ENCODE data around the gene RABEPK.
"Not testable (repeated sequence)": the region's sequence is repeated elsewhere in the genome, so short reads cannot be mapped to it uniquely, and the experiment has no call there.

RABEPK gene

DNA sequence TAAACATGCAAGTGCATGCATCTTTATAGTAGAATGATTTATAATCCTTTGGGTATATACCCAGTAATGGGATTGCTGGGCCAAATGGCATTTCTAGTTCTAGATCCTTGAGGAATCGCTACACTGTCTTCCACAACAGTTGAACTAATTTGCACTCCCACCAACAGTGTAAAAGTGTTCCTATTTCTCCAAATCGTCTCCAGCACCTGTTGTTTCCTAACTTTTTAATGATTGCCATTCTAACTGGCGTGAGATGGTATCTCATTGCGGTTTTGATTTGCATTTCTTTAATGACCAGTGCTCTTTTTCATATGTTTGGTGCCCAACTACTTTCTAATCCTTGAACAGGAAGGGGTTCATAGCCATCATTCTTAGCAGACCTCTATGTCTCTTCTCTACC, 18.6 kb upstream of the RABEPK start:
- peaks cover 64% of the 10 kb centered on the region for H3K4me1 Mint-ChIP-seq (ENCODE audit: low read depth)
- H3K9me3 Mint-ChIP-seq, H3K27ac Mint-ChIP-seq, H3K4me3 Mint-ChIP-seq, H3K27me3 Mint-ChIP-seq: not testable (repeated sequence)
- peaks cover 45% of the 10 kb centered on the region for H3K36me3 Mint-ChIP-seq (ENCODE audit: low read depth)

- H3K4me1 Mint-ChIP-seq (ENCODE audit: low read depth), result peaks cover 67% of the 10 kb centered on the region
These were observed 17.3 kb upstream of the RABEPK start for GRCh38 chr9:125183054-125183453.

DNA sequence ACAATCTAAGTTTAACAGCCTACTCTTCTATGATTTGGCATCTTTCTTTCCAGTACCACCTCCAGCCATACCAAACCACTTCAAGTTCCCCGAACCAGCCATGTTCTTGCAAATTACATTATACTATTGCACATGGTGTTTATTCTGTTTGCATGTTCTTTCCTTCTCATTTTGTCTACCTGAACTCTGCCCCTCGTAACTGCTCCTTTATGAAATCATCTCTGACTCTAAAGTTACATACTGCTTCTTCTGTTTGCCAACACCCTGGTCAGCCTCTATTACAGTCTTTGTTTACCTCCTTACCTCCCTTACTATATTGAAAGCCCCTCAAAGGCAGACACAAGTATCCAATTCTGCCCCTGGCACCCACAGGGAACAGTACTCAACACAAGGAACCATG, 16.8 kb upstream of the RABEPK start:
- H3K27ac Mint-ChIP-seq, result no peak overlapping the region
- peaks cover 4% of the 10 kb centered on the region for H3K9me3 Mint-ChIP-seq
- no peaks in the 10 kb centered on the region for H3K27me3 Mint-ChIP-seq
- H3K4me1 Mint-ChIP-seq (ENCODE audit: low read depth), result peaks cover 66% of the 10 kb centered on the region
- no peak overlapping the region for H3K4me3 Mint-ChIP-seq
- peaks cover 40% of the 10 kb centered on the region for H3K36me3 Mint-ChIP-seq (ENCODE audit: low read depth)

More at GRCh38 chr9:125183054-125183453, 17.3 kb upstream of the RABEPK start:
- Mint-ChIP-seq H3K27me3 (no peaks in the 10 kb centered on the region), H3K36me3 (ENCODE audit: low read depth) (peaks cover 45% of the 10 kb centered on the region), H3K27ac (no peak overlapping the region), H3K4me3 (no peak overlapping the region), H3K9me3 (peaks cover 4% of the 10 kb centered on the region)

DNA sequence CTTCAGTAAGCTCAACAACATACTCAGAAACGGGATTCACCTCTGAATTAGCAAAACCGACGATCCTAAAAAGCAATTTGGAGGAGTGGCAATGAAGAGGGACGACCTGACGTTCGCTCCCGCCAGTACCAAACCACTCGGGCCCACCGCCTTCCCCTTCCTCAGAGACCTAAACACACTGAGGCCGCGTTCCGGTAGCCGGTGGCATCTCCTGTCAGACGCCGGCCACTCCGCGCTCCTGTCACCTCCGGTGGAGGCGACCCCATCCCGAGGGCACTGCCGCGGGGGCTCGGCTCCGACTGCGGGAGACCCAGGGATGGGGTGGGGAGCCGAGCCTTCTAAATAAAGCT, 11.4 kb upstream of the RABEPK start:
- H3K4me1 Mint-ChIP-seq (ENCODE audit: low read depth), result peaks cover 63% of the 10 kb centered on the region
- peak overlapping the region; percentile 96 for H3K27ac Mint-ChIP-seq
- H3K9me3 Mint-ChIP-seq, result no peaks in the 10 kb centered on the region

DNA sequence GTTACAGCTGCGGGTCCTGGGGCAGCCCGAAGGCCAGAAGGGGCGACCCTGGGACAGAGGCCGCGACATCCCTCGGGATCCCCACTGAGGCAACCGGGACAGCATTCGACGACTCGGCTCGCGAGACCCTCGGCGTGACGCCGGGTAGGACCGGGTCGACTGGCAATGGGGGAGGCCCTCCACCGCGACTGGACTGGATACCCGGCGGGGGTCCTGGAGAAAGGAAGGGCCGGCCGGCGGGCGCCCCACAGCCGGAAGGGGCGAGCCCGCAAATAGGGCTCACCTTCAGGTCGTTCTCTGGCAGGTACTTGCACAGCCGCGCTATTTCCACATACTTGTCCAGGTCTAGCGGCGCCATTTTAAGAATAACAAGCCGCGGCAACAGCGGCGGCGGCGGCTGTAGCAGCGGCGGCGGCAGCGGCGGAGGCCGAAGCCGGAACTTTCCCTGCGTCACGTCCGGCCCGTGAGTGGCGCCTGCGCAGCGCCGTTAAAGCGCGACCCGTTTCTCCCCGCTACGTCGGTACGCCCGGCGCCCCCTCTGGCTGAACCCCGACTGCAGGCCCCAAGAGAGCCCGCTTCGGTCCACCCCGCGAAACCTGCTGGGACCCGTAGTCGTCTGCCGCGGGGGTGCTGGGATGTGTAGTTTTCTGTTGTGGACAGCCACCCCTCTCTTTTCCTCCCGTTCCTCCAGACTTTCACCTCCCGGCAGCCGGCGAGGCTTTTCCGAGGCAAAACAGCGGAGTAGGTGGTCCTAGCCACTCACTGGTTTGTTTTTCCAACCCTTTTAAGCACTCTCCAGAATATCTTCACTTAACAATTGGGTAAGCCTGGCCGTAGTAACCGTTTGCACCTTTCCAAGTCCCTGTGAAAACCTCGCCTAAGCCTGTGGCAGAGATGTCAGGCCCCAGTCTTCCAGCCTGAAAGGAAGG, 10.7 kb upstream of the RABEPK start, which contains the start of gene PPP6C:
TSS of gene PPP6C (minus strand) at position 443 of the 929 bp plus-strand sequence. CDS start at position 358, 85 bp downstream.
- no peaks in the 10 kb centered on the region for H3K27me3 Mint-ChIP-seq
- peak within 1 kb of the TSS; percentile 98 for H3K4me3 Mint-ChIP-seq
- H3K9me3 Mint-ChIP-seq, result no peaks in the 10 kb centered on the region
- peaks cover 3% of the 10 kb centered on the region for H3K36me3 Mint-ChIP-seq (ENCODE audit: low read depth)
- H3K27ac Mint-ChIP-seq, result peak within 1 kb of the TSS; percentile 96
- peaks cover 69% of the 10 kb centered on the region for H3K4me1 Mint-ChIP-seq (ENCODE audit: low read depth)

More for the DNA sequence above, 11.4 kb upstream of the RABEPK start:
- Mint-ChIP-seq H3K27me3 (no peaks in the 10 kb centered on the region), H3K4me3 (peak overlapping the region; percentile 98), H3K36me3 (ENCODE audit: low read depth) (peaks cover 7% of the 10 kb centered on the region)

GRCh38 chr9:125190361-125190801, 10.0 kb upstream of the RABEPK start:
- Mint-ChIP-seq H3K36me3 (ENCODE audit: low read depth) (peaks cover 3% of the 10 kb centered on the region), H3K27ac (peak overlapping the region; percentile 96), H3K9me3 (no peaks in the 10 kb centered on the region), H3K4me1 (ENCODE audit: low read depth) (peaks cover 73% of the 10 kb centered on the region), H3K27me3 (no peaks in the 10 kb centered on the region), H3K4me3 (peak overlapping the region; percentile 98)

DNA sequence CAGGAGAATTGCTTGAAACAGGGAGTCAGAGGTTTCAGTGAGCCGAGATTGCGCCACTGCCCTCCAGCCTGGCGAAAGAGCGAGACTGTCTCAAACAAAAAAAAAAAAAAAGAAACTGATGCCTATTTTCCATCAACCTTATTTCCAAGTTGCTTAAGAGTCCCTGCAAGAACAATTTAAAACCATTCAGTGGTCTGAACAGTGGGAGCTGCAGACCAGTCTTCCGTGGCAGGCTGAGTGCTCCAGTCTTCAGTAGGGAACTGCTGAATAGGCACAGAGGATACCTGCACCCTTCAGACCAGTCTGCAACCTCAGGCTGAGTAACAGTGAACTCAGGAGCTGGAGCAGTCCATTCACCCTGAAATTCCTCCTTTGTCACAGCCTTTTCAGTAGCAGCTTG, 5.9 kb upstream of the RABEPK start:
- Mint-ChIP-seq H3K4me1 (ENCODE audit: low read depth) (peaks cover 64% of the 10 kb centered on the region), H3K27ac (peak overlapping the region; percentile 86), H3K4me3 (peak overlapping the region; percentile 65)
- H3K36me3 Mint-ChIP-seq (ENCODE audit: low read depth); H3K27me3 Mint-ChIP-seq; H3K9me3 Mint-ChIP-seq: not testable (repeated sequence)

GRCh38 chr9:125195591-125195990, 4.8 kb upstream of the RABEPK start:
- not testable (repeated sequence) for H3K36me3 Mint-ChIP-seq (ENCODE audit: low read depth); H3K27ac Mint-ChIP-seq; H3K9me3 Mint-ChIP-seq; H3K27me3 Mint-ChIP-seq; H3K4me3 Mint-ChIP-seq
- peaks cover 58% of the 10 kb centered on the region for H3K4me1 Mint-ChIP-seq (ENCODE audit: low read depth)

GRCh38 chr9:125202846-125203618, 2.7 kb downstream of the RABEPK start:
- peaks cover 22% of the 10 kb centered on the region for H3K4me1 Mint-ChIP-seq (ENCODE audit: low read depth)
- no peak overlapping the region for H3K27ac Mint-ChIP-seq
- H3K27me3 Mint-ChIP-seq, result no peaks in the 10 kb centered on the region
- H3K9me3 Mint-ChIP-seq, result no peaks in the 10 kb centered on the region
- peaks cover 47% of the 10 kb centered on the region for H3K36me3 Mint-ChIP-seq (ENCODE audit: low read depth)
- H3K4me3 Mint-ChIP-seq, result no peak overlapping the region

GRCh38 chr9:125204477-125204876, 4.1 kb downstream of the RABEPK start:
- Mint-ChIP-seq H3K27ac (peak overlapping the region; percentile 46), H3K36me3 (ENCODE audit: low read depth) (peaks cover 58% of the 10 kb centered on the region)

DNA sequence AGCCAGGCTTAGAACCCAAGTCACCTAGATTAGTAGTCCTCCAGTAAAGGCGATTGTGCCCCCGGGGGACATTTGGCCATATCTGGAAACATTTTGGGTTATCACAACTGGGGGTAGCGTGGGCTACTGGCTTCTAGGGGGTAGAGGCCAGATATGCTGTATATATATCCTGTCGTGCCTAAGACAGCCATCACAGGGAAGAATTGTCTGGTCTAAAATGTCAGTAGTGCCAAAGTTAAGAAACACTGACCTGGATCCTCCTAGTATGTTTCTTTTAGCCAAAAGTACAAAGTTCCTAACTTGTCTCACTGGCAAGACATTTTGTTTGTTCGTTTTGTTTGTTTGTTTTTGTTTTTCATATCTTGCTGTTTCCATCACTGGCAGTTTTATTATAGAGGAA, 13.8 kb downstream of the RABEPK start:
- no peak overlapping the region for H3K4me3 Mint-ChIP-seq
- peaks cover 68% of the 10 kb centered on the region for H3K36me3 Mint-ChIP-seq (ENCODE audit: low read depth)
- no peaks in the 10 kb centered on the region for H3K4me1 Mint-ChIP-seq (ENCODE audit: low read depth)
- no peaks in the 10 kb centered on the region for H3K27me3 Mint-ChIP-seq
- no peak overlapping the region for H3K27ac Mint-ChIP-seq
- no peaks in the 10 kb centered on the region for H3K9me3 Mint-ChIP-seq

More at GRCh38 chr9:125204477-125204876, 4.1 kb downstream of the RABEPK start:
- Mint-ChIP-seq H3K4me3 (no peak overlapping the region), H3K27me3 (no peaks in the 10 kb centered on the region), H3K4me1 (ENCODE audit: low read depth) (peaks cover 16% of the 10 kb centered on the region), H3K9me3 (no peaks in the 10 kb centered on the region)

GRCh38 chr9:125218621-125219020, 18.3 kb downstream of the RABEPK start:
- peaks cover 54% of the 10 kb centered on the region for H3K36me3 Mint-ChIP-seq (ENCODE audit: low read depth)
- H3K9me3 Mint-ChIP-seq, result no peaks in the 10 kb centered on the region
- H3K27ac Mint-ChIP-seq, result no peak overlapping the region
- H3K4me1 Mint-ChIP-seq (ENCODE audit: low read depth), result no peaks in the 10 kb centered on the region
- no peaks in the 10 kb centered on the region for H3K27me3 Mint-ChIP-seq
- no peak overlapping the region for H3K4me3 Mint-ChIP-seq

- H3K36me3 Mint-ChIP-seq (ENCODE audit: low read depth), result peaks cover 37% of the 10 kb centered on the region
These were observed 24.5 kb downstream of the RABEPK start for GRCh38 chr9:125224858-125225257.

DNA sequence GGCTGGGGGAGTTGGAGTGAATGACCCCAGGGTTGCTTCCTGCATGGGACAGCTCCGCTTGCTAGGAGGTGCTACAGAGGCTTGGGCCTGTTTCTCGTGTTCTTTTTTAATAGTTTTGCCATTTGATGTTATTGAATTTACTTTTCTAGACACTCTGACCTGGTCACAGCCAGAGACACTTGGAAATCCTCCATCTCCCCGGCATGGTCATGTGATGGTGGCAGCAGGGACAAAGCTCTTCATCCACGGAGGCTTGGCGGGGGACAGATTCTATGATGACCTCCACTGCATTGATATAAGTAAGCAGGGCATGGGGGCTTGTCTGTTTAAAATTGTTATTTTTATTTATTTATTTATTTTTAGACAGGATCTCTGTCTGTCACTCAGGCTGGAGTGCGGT, 27.4 kb downstream of the RABEPK start:
- no peak overlapping the region for H3K4me3 Mint-ChIP-seq
- peaks cover 34% of the 10 kb centered on the region for H3K36me3 Mint-ChIP-seq (ENCODE audit: low read depth)
- H3K9me3 Mint-ChIP-seq, result no peaks in the 10 kb centered on the region
- H3K4me1 Mint-ChIP-seq (ENCODE audit: low read depth), result no peaks in the 10 kb centered on the region
- H3K27ac Mint-ChIP-seq, result no peak overlapping the region
- H3K27me3 Mint-ChIP-seq, result no peaks in the 10 kb centered on the region

More at GRCh38 chr9:125224858-125225257, 24.5 kb downstream of the RABEPK start:
- not testable (repeated sequence) for H3K9me3 Mint-ChIP-seq; H3K4me1 Mint-ChIP-seq (ENCODE audit: low read depth); H3K27me3 Mint-ChIP-seq; H3K27ac Mint-ChIP-seq; H3K4me3 Mint-ChIP-seq

GRCh38 chr9:125233678-125234077, 33.3 kb downstream of the RABEPK start:
- H3K9me3 Mint-ChIP-seq, result no peaks in the 10 kb centered on the region
- H3K27me3 Mint-ChIP-seq, result no peaks in the 10 kb centered on the region
- H3K36me3 Mint-ChIP-seq (ENCODE audit: low read depth), result peaks cover 60% of the 10 kb centered on the region
- H3K27ac Mint-ChIP-seq, result peak overlapping the region; percentile 63
- H3K4me3 Mint-ChIP-seq, result no peak overlapping the region
- peaks cover 39% of the 10 kb centered on the region for H3K4me1 Mint-ChIP-seq (ENCODE audit: low read depth)

Data from stimulated activated naive CD8-positive, alpha-beta T cell treated with anti-CD3 and anti-CD28 coated beads, Interleukin-15, Interleukin-2, amounts not matched to agents 100 ng/mL and 50 ng/mL, for 24 hours (primary cell).